Ovary (tissue), 9 donors: ENCODE data around the gene SEMA4C. TPM values are rescaled to one million over a fixed set of nuclear protein-coding genes. Genes with fewer than 3 reads are reported as not detected.

Experiments used
- DNase-seq, 5 donors: peaks; one replicate each; pipeline ENCODE4 v3.0.0-alpha.2; 2019 to 2020
- H3K27ac ChIP-seq, 2 donors: fragments of 200-600 bp; one replicate each; pipeline versions ENCODE4 v1.5.1 to v1.8.0; 2019 to 2022
- H3K27me3 ChIP-seq: fragments of 200-600 bp; one replicate; pipeline ENCODE4 v1.8.0; 2022
- H3K36me3 ChIP-seq: fragments of 200-600 bp; sonication (generic); one replicate; pipeline ENCODE4 v1.5.1; 2019
- H3K4me1 ChIP-seq: one replicate; pipeline ENCODE4 v1.8.1; 2013; ENCODE audit warnings: mild to moderate bottlenecking, moderate library complexity; ENCODE audit not compliant: insufficient read depth
- H3K4me3 ChIP-seq: fragments of 200-600 bp; sonication (generic); one replicate; pipeline ENCODE4 v1.5.1; 2017
- H3K9me3 ChIP-seq, 2 donors: fragments of 200-600 bp in 1 of 2; sonication (generic) in 1 of 2; one replicate each; pipeline versions ENCODE4 v1.5.1 to v1.8.1; 2013 to 2019; ENCODE audit warnings: mild to moderate bottlenecking in 1 of 2, moderate library complexity in 1 of 2
- CTCF ChIP-seq, 3 donors: fragments of 450-650 bp in 2 of 3; fragments of 200-600 bp in 1 of 3; IDR thresholded peaks; one replicate each; pipeline versions ENCODE4 v1.5.1 to v1.8.0; 2016 to 2022; ENCODE audit warnings: antibody characterized with exemption in 3 of 3, mild to moderate bottlenecking in 1 of 3
- EP300 ChIP-seq: sonication (generic); formaldehyde crosslinking; IDR thresholded peaks from one replicate; pipeline ENCODE4 v1.6.1; 2017; ENCODE audit warnings: antibody characterized with exemption
- POLR2A ChIP-seq: fragments of 450-650 bp; IDR thresholded peaks from one replicate; pipeline ENCODE4 v1.6.1; 2017; ENCODE audit warnings: antibody characterized with exemption, mild to moderate bottlenecking, moderate library complexity
- WGBS, 3 donors: extraction: QIAGEN DNeasy Blood & Tissue Kit in 1 of 3; methylation state at CpG; one replicate each; pipeline versions ENCODE4 v1.1.5 to v1.1.7; 2013 to 2017; 5-methylcytosine and 5-hydroxymethylcytosine counted together
- intact Hi-C, 4 donors: fragments of 100-400 bp; cut with DNase I; formaldehyde crosslinking; loops; one replicate each; pipeline versions ENCODE4 v1.11.0 to v1.15.1; 2022 to 2023
- polyA plus RNA-seq, 2 donors: library from polyadenylated mRNA; stranded (reverse); fragments of 200-250 nt in 1 of 2; fragments of 350-450 nt in 1 of 2; fragmentation: Illumina TruSeq in 1 of 2; extraction: RNeasy Lipid Tissue Mini Kit (QIAGEN cat#74804) in 1 of 2; gene quantifications; one replicate each; pipeline ENCODE4 v1.2.3, GENCODE V29; 2013 to 2014
- total RNA-seq, 7 donors: library from RNA; depleted of rRNA in 2 of 7; stranded (reverse); fragments of >200 nt in 2 of 7; fragmentation: NEBNext Ultra II Directional in 3 of 7; extraction: Animal tissue kit (Norgen Biotek cat#: 25700) in 3 of 7; gene quantifications; one replicate each; pipeline versions ENCODE4 v1.1.0 to v1.2.4, GENCODE V29; 2016 to 2023
- donor health status: DM: no; HTN: no; CAD: no; lungs with moderate emphysema.
- donor health status: DM: no; HTN: no; CAD: no.
- donor health status: Bipolar disorder and iron deficiency.
- donor health status: DM: yes; HTN: yes; CAD: no.
- donor health status: DM: no; HTN: no; CAD: no.
- donor health status: DM: yes; HTN: yes; CAD: no.

SEMA4C gene
- total and polyA plus RNA-seq, 9 donors, result 17.3 to 59.2 (median 46.9) TPM

- Histone ChIP-seq H3K4me1 (peaks cover 7% of the 10 kb centered on the region), H3K27ac (no peak overlapping the region), H3K4me3 (no peak overlapping the region), H3K27me3 (no peaks in the 10 kb centered on the region), H3K36me3 (no peaks in the 10 kb centered on the region), H3K9me3 (no peaks in the 10 kb centered on the region)
- 84 to 91% (median 85%) methylated on average over 7 of the region's 7 CpGs for WGBS, 3 donors
- TF ChIP-seq EP300, result no peak
- TF ChIP-seq CTCF (IDR thresholded peaks at IDR 0.05), result no peak
- TF ChIP-seq POLR2A, result no peak
- no peak for DNase-seq
- intact Hi-C loops, result no loop called here
Observed at GRCh38 chr2:96842600-96842999, 27.3 kb downstream of the SEMA4C start.

- Histone ChIP-seq H3K27ac (no peak overlapping the region), H3K36me3 (no peaks in the 10 kb centered on the region), H3K4me1 (peaks cover 7% of the 10 kb centered on the region), H3K27me3 (no peaks in the 10 kb centered on the region), H3K4me3 (no peak overlapping the region), H3K9me3 (no peaks in the 10 kb centered on the region)
- TF ChIP-seq POLR2A (no peak), EP300 (no peak), CTCF (IDR thresholded peaks at IDR 0.05) (no peak)
- intact Hi-C loops, result no loop called here
- DNase-seq, result no peak
- WGBS, 3 donors, result 81 to 87% (median 83%) methylated on average over 16 of the region's 16 CpGs
Observed at GRCh38 chr2:96841701-96842495, 28.0 kb downstream of the SEMA4C start.

- Histone ChIP-seq H3K27me3 (no peaks in the 10 kb centered on the region), H3K27ac (no peak overlapping the region), H3K9me3 (no peaks in the 10 kb centered on the region), H3K36me3 (no peaks in the 10 kb centered on the region), H3K4me3 (no peak overlapping the region), H3K4me1 (peaks cover 7% of the 10 kb centered on the region)
- 71 to 85% (median 73%) methylated on average over 37 of the region's 37 CpGs for WGBS, 3 donors
- TF ChIP-seq CTCF (IDR thresholded peaks at IDR 0.05) (no peak), EP300 (no peak), POLR2A (no peak)
- intact Hi-C loops, result no loop called here
- DNase-seq, result no peak
Observed at GRCh38 chr2:96839875-96840850, 29.7 kb downstream of the SEMA4C start.

GRCh38 chr2:96839293-96839874 is 30.5 kb downstream of the SEMA4C start:
- Histone ChIP-seq H3K4me3 (no peak overlapping the region), H3K4me1 (peaks cover 7% of the 10 kb centered on the region), H3K36me3 (no peaks in the 10 kb centered on the region), H3K9me3 (no peaks in the 10 kb centered on the region), H3K27ac (peak overlapping the region in 1 of 2 donors; percentile 13), H3K27me3 (no peaks in the 10 kb centered on the region)
- WGBS, 3 donors, result 18 to 33% (median 25%) methylated on average over 28 to 42 of the region's 42 CpGs
- TF ChIP-seq POLR2A (no peak), EP300 (no peak), CTCF (IDR thresholded peaks at IDR 0.05) (no peak)
- intact Hi-C loops, result no loop called here
- peak in 4 of 5 donors; percentile 28 to 70 (median 48) for DNase-seq
